ENCODE measurements around the gene STOX2. TPM values are rescaled to one million over a fixed set of nuclear protein-coding genes. Genes with fewer than 3 reads are reported as not detected.

STOX2 gene
- total and polyA plus RNA-seq, 2 of the 13 experiments (the other 11 are each of a cell fraction or from before 2014, with no cell fraction given) = 0.01 to 0.15 TPM

DNA sequence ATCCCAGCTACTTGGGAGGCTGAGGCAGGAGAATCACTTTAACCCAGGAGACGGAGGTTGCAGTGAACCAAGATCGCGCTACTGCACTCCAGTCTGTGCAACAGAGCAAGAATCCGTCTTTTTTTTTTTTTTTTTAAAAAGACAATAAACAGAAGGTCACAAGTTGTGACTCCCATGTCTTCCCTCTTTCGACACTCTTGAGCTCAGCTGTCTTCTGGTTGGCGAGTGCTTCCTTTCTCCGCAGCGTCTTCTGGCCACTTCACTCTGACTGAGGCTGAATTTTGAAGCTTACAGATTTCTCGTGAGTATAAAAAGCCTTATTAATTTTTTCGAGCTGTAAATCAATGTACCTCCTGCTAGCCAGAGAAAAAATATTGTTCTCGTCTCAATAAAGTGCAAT lies 124.9 kb downstream of the STOX2 start:
- Histone ChIP-seq H3K79me2 (ENCODE audit: insufficient read depth, low read length) (no peaks in the 10 kb centered on the region), H3K9me3 (ENCODE audit: low read length) (no peaks in the 10 kb centered on the region), H2AFZ (ENCODE audit: low read length) (no peak overlapping the region), H3K4me2 (ENCODE audit: low read depth, low read length) (no peak overlapping the region), H4K20me1 (ENCODE audit: insufficient read depth, low read length) (no peaks in the 10 kb centered on the region), H3K27ac (ENCODE audit: extremely low read length, insufficient read depth, low read length) (no peak overlapping the region), H3K4me1 (ENCODE audit: insufficient read depth, low read length) (no peaks in the 10 kb centered on the region), H3K36me3 (replicated peaks in 1 of 2; ENCODE audit: control insufficient read depth in 1 of 2, insufficient read depth in 2 of 2, low read length in 2 of 2) (no peaks in the 10 kb centered on the region), H3K4me3 (replicated peaks in 1 of 3; ENCODE audit: insufficient read depth in 1 of 3, low read depth in 2 of 3, low read length in 3 of 3) (no peak overlapping the region), H3K27me3 (ENCODE audit: control insufficient read depth in 1 of 2, insufficient read depth in 2 of 2, low read length in 2 of 2) (0 out of 5 replicates have a peak, but pooled peaks cover 0 to 5% of the 10 kb centered on the region in 2 experiments), H3K9ac (ENCODE audit: insufficient read depth, low read depth, low read length) (no peak overlapping the region)
- ChIA-PET CTCF (ENCODE audit: low intra/inter-chr PET ratio, low total read pairs) (no interaction called here), POLR2A (no interaction called here)
- no TSS peak for BruUV-seq (replicated peaks)
- TF ChIP-seq, protein P1, sequence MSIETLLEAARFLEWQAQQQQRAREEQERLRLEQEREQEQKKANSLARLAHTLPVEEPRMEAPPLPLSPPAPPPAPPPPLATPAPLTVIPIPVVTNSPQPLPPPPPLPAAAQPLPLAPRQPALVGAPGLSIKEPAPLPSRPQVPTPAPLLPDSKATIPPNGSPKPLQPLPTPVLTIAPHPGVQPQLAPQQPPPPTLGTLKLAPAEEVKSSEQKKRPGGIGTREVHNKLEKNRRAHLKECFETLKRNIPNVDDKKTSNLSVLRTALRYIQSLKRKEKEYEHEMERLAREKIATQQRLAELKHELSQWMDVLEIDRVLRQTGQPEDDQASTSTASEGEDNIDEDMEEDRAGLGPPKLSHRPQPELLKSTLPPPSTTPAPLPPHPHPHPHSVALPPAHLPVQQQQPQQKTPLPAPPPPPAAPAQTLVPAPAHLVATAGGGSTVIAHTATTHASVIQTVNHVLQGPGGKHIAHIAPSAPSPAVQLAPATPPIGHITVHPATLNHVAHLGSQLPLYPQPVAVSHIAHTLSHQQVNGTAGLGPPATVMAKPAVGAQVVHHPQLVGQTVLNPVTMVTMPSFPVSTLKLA (IDR thresholded peaks at IDR 0.05) = no peak
- no peak for TF ChIP-seq ZMYM3 (CRISPR knock-in tag; IDR thresholded peaks at IDR 0.05)
- TF ChIP-seq, protein P2, sequence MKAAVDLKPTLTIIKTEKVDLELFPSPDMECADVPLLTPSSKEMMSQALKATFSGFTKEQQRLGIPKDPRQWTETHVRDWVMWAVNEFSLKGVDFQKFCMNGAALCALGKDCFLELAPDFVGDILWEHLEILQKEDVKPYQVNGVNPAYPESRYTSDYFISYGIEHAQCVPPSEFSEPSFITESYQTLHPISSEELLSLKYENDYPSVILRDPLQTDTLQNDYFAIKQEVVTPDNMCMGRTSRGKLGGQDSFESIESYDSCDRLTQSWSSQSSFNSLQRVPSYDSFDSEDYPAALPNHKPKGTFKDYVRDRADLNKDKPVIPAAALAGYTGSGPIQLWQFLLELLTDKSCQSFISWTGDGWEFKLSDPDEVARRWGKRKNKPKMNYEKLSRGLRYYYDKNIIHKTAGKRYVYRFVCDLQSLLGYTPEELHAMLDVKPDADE (CRISPR knock-in tag; IDR thresholded peaks at IDR 0.05) = no peak
- TF ChIP-seq, protein P3, sequence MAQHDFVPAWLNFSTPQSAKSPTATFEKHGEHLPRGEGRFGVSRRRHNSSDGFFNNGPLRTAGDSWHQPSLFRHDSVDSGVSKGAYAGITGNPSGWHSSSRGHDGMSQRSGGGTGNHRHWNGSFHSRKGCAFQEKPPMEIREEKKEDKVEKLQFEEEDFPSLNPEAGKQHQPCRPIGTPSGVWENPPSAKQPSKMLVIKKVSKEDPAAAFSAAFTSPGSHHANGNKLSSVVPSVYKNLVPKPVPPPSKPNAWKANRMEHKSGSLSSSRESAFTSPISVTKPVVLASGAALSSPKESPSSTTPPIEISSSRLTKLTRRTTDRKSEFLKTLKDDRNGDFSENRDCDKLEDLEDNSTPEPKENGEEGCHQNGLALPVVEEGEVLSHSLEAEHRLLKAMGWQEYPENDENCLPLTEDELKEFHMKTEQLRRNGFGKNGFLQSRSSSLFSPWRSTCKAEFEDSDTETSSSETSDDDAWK (CRISPR knock-in tag; IDR thresholded peaks at IDR 0.05) = no peak
- TF ChIP-seq, protein P4, sequence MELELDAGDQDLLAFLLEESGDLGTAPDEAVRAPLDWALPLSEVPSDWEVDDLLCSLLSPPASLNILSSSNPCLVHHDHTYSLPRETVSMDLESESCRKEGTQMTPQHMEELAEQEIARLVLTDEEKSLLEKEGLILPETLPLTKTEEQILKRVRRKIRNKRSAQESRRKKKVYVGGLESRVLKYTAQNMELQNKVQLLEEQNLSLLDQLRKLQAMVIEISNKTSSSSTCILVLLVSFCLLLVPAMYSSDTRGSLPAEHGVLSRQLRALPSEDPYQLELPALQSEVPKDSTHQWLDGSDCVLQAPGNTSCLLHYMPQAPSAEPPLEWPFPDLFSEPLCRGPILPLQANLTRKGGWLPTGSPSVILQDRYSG (CRISPR knock-in tag; IDR thresholded peaks at IDR 0.05) = no peak
- TF ChIP-seq, protein P5, sequence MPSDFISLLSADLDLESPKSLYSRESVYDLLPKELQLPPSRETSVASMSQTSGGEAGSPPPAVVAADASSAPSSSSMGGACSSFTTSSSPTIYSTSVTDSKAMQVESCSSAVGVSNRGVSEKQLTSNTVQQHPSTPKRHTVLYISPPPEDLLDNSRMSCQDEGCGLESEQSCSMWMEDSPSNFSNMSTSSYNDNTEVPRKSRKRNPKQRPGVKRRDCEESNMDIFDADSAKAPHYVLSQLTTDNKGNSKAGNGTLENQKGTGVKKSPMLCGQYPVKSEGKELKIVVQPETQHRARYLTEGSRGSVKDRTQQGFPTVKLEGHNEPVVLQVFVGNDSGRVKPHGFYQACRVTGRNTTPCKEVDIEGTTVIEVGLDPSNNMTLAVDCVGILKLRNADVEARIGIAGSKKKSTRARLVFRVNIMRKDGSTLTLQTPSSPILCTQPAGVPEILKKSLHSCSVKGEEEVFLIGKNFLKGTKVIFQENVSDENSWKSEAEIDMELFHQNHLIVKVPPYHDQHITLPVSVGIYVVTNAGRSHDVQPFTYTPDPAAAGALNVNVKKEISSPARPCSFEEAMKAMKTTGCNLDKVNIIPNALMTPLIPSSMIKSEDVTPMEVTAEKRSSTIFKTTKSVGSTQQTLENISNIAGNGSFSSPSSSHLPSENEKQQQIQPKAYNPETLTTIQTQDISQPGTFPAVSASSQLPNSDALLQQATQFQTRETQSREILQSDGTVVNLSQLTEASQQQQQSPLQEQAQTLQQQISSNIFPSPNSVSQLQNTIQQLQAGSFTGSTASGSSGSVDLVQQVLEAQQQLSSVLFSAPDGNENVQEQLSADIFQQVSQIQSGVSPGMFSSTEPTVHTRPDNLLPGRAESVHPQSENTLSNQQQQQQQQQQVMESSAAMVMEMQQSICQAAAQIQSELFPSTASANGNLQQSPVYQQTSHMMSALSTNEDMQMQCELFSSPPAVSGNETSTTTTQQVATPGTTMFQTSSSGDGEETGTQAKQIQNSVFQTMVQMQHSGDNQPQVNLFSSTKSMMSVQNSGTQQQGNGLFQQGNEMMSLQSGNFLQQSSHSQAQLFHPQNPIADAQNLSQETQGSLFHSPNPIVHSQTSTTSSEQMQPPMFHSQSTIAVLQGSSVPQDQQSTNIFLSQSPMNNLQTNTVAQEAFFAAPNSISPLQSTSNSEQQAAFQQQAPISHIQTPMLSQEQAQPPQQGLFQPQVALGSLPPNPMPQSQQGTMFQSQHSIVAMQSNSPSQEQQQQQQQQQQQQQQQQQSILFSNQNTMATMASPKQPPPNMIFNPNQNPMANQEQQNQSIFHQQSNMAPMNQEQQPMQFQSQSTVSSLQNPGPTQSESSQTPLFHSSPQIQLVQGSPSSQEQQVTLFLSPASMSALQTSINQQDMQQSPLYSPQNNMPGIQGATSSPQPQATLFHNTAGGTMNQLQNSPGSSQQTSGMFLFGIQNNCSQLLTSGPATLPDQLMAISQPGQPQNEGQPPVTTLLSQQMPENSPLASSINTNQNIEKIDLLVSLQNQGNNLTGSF (CRISPR knock-in tag; IDR thresholded peaks at IDR 0.05) = no peak
- ATAC-seq (no peak), DNase-seq (ENCODE audit: low spot score) (no peak), FAIRE-seq (no peak)
- in situ Hi-C loops (cut with HindIII; ENCODE audit: extremely low pct_ligation_motif_present, low pct_unique_long_range_greater_than_20kb) (no loop called here), intact Hi-C loops (cut with micrococcal nuclease; ENCODE audit: unreplicated experiment) (no loop called here)
- WGBS (ENCODE audit: low lambda C conversion rate) = 47% methylated on average over 11 of the region's 11 CpGs
